ENCODE data around the gene GPA33. TPM values are rescaled to one million over a fixed set of nuclear protein-coding genes. Genes with fewer than 3 reads are reported as not detected.

GPA33 gene
- total RNA-seq, 1 donor from 2014 or later = not detected

DNA sequence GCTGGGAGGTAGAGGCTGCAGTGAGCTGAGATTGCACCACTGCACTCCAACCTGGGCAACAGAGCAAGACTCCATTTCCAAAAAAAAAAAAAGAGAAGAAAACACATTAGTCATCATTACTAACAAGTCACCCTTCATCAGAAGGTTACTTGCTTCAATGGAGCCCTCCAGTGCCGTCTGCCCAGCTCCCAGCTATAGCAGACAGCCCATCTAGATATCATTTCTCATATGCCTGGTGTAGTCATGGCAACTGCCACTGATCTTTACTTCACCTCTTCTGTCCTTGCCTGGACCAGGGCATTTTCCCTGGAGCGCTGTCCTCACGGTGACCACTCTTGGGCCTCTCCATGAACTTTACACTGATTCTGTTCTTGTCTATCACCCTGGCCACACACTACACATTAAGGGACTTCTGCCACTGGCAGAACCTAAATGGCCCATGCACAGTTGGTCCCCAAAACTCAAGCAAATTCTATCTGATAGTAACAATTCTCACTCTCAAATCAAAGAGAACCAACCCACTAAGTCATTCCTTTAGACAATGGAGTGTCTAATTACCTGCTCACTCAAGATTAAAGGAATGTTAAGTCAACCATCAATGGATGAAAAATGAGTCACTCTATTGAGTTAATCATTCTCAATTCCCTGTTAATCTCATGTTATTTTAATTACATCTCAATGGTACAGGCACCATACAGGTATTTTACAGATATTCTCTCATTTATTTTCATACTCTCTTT is 12.9 kb downstream of the GPA33 start:
- Mint-ChIP-seq H3K27me3 (ENCODE audit: unreplicated experiment) (peaks cover 62% of the 10 kb centered on the region), H3K27ac (ENCODE audit: unreplicated experiment) (no peak overlapping the region), H3K4me1 (ENCODE audit: unreplicated experiment) (no peaks in the 10 kb centered on the region), H3K9me3 (ENCODE audit: unreplicated experiment) (no peaks in the 10 kb centered on the region), H3K36me3 (ENCODE audit: unreplicated experiment) (no peaks in the 10 kb centered on the region), H3K4me3 (ENCODE audit: unreplicated experiment) (no peak overlapping the region)
- TF ChIP-seq, protein P1, sequence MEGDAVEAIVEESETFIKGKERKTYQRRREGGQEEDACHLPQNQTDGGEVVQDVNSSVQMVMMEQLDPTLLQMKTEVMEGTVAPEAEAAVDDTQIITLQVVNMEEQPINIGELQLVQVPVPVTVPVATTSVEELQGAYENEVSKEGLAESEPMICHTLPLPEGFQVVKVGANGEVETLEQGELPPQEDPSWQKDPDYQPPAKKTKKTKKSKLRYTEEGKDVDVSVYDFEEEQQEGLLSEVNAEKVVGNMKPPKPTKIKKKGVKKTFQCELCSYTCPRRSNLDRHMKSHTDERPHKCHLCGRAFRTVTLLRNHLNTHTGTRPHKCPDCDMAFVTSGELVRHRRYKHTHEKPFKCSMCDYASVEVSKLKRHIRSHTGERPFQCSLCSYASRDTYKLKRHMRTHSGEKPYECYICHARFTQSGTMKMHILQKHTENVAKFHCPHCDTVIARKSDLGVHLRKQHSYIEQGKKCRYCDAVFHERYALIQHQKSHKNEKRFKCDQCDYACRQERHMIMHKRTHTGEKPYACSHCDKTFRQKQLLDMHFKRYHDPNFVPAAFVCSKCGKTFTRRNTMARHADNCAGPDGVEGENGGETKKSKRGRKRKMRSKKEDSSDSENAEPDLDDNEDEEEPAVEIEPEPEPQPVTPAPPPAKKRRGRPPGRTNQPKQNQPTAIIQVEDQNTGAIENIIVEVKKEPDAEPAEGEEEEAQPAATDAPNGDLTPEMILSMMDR (IDR thresholded peaks at IDR 0.05) = no peak
- DNase-seq (ENCODE audit: extremely low spot score, unreplicated experiment) = no peak

DNA sequence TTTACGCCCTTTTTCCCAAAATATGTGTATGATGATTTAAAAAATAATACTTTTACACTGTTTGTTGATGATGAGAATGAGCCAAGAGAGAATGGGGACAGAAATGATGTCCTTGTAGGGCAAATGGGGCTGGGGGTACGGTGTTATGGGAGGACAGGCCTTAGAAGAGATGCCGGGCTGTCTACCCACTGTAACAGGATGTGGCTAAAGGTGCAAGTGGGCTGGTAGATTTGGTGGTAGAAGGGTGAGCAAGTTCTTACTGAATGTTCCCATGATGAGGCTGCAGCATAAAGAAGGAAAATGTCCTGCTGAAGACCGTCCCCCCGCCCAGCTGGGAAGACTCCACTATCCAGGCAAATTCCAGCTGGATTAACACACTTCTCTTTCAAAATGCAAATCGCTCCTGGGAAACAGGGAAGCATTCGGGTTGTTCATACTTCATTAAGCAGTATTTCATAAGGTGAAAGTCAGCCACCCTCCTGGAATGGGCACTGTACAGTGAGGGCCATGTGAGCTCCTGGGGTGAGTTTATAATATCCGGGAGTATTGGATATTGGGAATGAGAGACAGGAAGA is 14.0 kb downstream of the GPA33 start:
- no peaks in the 10 kb centered on the region for H3K9me3 Mint-ChIP-seq (ENCODE audit: unreplicated experiment)
- no peaks in the 10 kb centered on the region for H3K36me3 Mint-ChIP-seq (ENCODE audit: unreplicated experiment)
- no peaks in the 10 kb centered on the region for H3K4me1 Mint-ChIP-seq (ENCODE audit: unreplicated experiment)
- no peak overlapping the region for H3K4me3 Mint-ChIP-seq (ENCODE audit: unreplicated experiment)
- H3K27me3 Mint-ChIP-seq (ENCODE audit: unreplicated experiment) = peaks cover 53% of the 10 kb centered on the region
- TF ChIP-seq, protein P1 (IDR thresholded peaks at IDR 0.05) = no peak
- DNase-seq (ENCODE audit: extremely low spot score, unreplicated experiment) = no peak
- no peak overlapping the region for H3K27ac Mint-ChIP-seq (ENCODE audit: unreplicated experiment)

DNA sequence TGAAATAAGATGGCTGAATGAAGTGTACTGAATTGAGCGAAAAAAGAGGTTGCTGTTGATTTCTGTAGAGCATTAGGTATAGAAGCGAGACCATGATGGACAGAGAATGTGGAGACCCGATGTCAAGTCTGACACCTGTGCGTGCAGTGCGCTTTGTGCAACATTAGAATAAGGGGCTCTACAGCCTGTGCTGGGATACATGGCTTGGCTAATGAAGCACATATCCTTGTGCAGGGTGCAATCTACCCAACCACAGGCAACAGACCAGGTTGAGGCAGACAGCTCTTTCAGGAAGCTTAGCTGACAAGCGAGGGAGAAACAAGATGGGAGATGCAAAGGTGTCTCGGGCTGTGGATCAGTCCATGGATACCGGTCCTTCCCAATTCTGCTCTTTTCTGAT is 18.9 kb downstream of the GPA33 start:
- H3K27ac Mint-ChIP-seq (ENCODE audit: unreplicated experiment) = no peak overlapping the region
- H3K27me3 Mint-ChIP-seq (ENCODE audit: unreplicated experiment) = peaks cover 43% of the 10 kb centered on the region
- DNase-seq (ENCODE audit: extremely low spot score, unreplicated experiment) = no peak
- H3K4me1 Mint-ChIP-seq (ENCODE audit: unreplicated experiment) = peaks cover 2% of the 10 kb centered on the region
- TF ChIP-seq, protein P1 (IDR thresholded peaks at IDR 0.05) = no peak
- no peaks in the 10 kb centered on the region for H3K9me3 Mint-ChIP-seq (ENCODE audit: unreplicated experiment)
- H3K36me3 Mint-ChIP-seq (ENCODE audit: unreplicated experiment) = no peaks in the 10 kb centered on the region
- H3K4me3 Mint-ChIP-seq (ENCODE audit: unreplicated experiment) = no peak overlapping the region

DNA sequence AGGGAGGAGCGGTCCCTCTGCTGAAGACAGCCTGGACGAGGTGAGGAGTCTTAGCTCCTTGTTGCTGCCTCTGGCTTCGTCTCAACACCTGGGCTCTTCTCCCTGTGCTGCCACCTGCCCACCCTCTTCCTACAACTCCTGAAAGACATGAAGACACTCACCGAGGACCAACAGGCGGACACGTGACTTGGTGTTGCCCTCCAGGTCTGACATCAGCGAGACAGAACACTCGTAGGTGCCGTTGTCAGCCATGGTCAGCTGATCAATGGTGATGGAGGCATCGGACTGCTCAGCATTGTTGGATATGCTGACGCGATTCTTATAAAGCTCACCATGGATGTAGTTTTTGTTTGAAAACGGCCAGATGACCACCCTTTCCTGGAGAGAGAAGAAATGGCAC is 21.4 kb downstream of the GPA33 start:
- TF ChIP-seq, protein P1 (IDR thresholded peaks at IDR 0.05) = no peak

DNA sequence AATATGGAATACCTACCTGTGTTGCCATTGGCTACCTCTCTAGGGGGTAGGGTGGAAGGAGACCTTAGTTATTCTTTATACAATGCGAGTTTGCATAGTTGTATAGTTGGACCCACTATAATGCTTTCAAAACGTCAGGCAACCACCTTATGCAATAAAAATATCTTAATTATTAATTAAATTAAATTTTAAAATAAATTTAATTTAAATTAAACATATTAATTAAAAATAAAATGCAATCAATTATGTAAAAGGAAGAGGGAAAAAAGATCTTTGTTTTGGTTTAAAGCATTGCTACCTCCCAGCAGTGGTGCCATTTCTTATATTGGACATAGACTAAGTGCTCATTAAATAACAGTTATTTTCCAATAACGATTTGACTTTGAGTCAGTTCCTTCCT is 22.3 kb downstream of the GPA33 start:
- no peak overlapping the region for H3K27ac Mint-ChIP-seq (ENCODE audit: unreplicated experiment)

More for the DNA sequence above, 21.4 kb downstream of the GPA33 start:
- Mint-ChIP-seq H3K9me3 (ENCODE audit: unreplicated experiment) (no peaks in the 10 kb centered on the region), H3K27me3 (ENCODE audit: unreplicated experiment) (peaks cover 41% of the 10 kb centered on the region), H3K36me3 (ENCODE audit: unreplicated experiment) (no peaks in the 10 kb centered on the region), H3K4me1 (ENCODE audit: unreplicated experiment) (peaks cover 2% of the 10 kb centered on the region), H3K4me3 (ENCODE audit: unreplicated experiment) (no peak overlapping the region), H3K27ac (ENCODE audit: unreplicated experiment) (no peak overlapping the region)
- DNase-seq (ENCODE audit: extremely low spot score, unreplicated experiment) = no peak

More for the DNA sequence above, 22.3 kb downstream of the GPA33 start:
- H3K36me3 Mint-ChIP-seq (ENCODE audit: unreplicated experiment) = no peaks in the 10 kb centered on the region
- DNase-seq (ENCODE audit: extremely low spot score, unreplicated experiment) = no peak
- TF ChIP-seq, protein P1 (IDR thresholded peaks at IDR 0.05) = no peak
- no peaks in the 10 kb centered on the region for H3K9me3 Mint-ChIP-seq (ENCODE audit: unreplicated experiment)
- H3K27me3 Mint-ChIP-seq (ENCODE audit: unreplicated experiment) = peaks cover 42% of the 10 kb centered on the region
- peaks cover 2% of the 10 kb centered on the region for H3K4me1 Mint-ChIP-seq (ENCODE audit: unreplicated experiment)
- no peak overlapping the region for H3K4me3 Mint-ChIP-seq (ENCODE audit: unreplicated experiment)

Data from osteocyte (in vitro differentiated cells).